Measurements from ENCODE around the gene OSBPL3. TPM values are rescaled to one million over a fixed set of nuclear protein-coding genes. Genes with fewer than 3 reads are reported as not detected.

OSBPL3 gene
- total and polyA plus RNA-seq, 2 experiments from 2014 or later = 21.8 to 25.8 TPM

GRCh38 chr7:24877790-24878311 is 102.1 kb downstream of the OSBPL3 start:
- H3K79me2 ChIP-seq (ENCODE audit: insufficient read depth) = peaks cover 17% of the 10 kb centered on the region; the same call in 1 of the 2 replicates

GRCh38 chr7:24874791-24875190 is 105.2 kb downstream of the OSBPL3 start:
- Histone ChIP-seq H3K27ac (no peak overlapping the region), H3K9me3 (ENCODE audit: low read depth) (no peaks in the 10 kb centered on the region), H3K4me2 (ENCODE audit: unreplicated experiment) (no peak overlapping the region), H3F3A (ENCODE audit: insufficient read depth) (no peaks in the 10 kb centered on the region), H3K9ac (no peak overlapping the region), H3K36me3 (ENCODE audit: low read depth) (no peaks in the 10 kb centered on the region), H3K27me3 (replicated peaks; ENCODE audit: insufficient read depth) (no peaks in the 10 kb centered on the region), H3K9me2 (ENCODE audit: insufficient read depth) (no peaks in the 10 kb centered on the region), H3K4me3 (no peak overlapping the region), H4K20me1 (ENCODE audit: insufficient read depth) (no peaks in the 10 kb centered on the region), H3K4me1 (ENCODE audit: insufficient read depth) (peaks cover 4% of the 10 kb centered on the region; the same call in 1 of the 2 replicates), H3K79me2 (ENCODE audit: insufficient read depth) (0 out of 2 replicates have a peak, but pooled peaks cover 5% of the 10 kb centered on the region), H2AFZ (no peak overlapping the region)
- in situ Hi-C loops (cut with MboI) = no loop called here
- DNase-seq = no peak
- WGBS, 2 experiments (ENCODE audit: low coverage in 1 of 2, low lambda C conversion rate in 2 of 2, missing lambda C conversion rate in 2 of 2) = 92 to 97% methylated on average over 6 of the region's 6 CpGs
- TF ChIP-seq EZH2phosphoT487 (IDR thresholded peaks at IDR 0.05; ENCODE audit: insufficient read depth, low read depth) (no peak), EZH2 (IDR thresholded peaks at IDR 0.05; ENCODE audit: insufficient read depth, poor library complexity, severe bottlenecking) (no peak)

More at GRCh38 chr7:24877790-24878311, 102.1 kb downstream of the OSBPL3 start:
- Histone ChIP-seq H3K4me1 (ENCODE audit: insufficient read depth) (peaks cover 8% of the 10 kb centered on the region), H3F3A (ENCODE audit: insufficient read depth) (peaks cover 16% of the 10 kb centered on the region), H3K36me3 (ENCODE audit: low read depth) (no peaks in the 10 kb centered on the region), H3K9me2 (ENCODE audit: insufficient read depth) (no peaks in the 10 kb centered on the region), H2AFZ (no peak overlapping the region), H3K4me2 (ENCODE audit: unreplicated experiment) (no peak overlapping the region), H4K20me1 (ENCODE audit: insufficient read depth) (no peaks in the 10 kb centered on the region), H3K4me3 (no peak overlapping the region), H3K27ac (no peak overlapping the region), H3K9me3 (ENCODE audit: low read depth) (no peaks in the 10 kb centered on the region), H3K27me3 (replicated peaks; ENCODE audit: insufficient read depth) (no peaks in the 10 kb centered on the region), H3K9ac (no peak overlapping the region)
- peak; percentile 34 for DNase-seq
- in situ Hi-C loops (cut with MboI) = no loop called here
- WGBS, 2 experiments (ENCODE audit: low coverage in 1 of 2, low lambda C conversion rate in 2 of 2, missing lambda C conversion rate in 2 of 2) = 37 to 53% methylated on average over 4 of the region's 4 CpGs
- TF ChIP-seq EZH2 (IDR thresholded peaks at IDR 0.05; ENCODE audit: insufficient read depth, poor library complexity, severe bottlenecking) = no peak
- no peak for TF ChIP-seq EZH2phosphoT487 (IDR thresholded peaks at IDR 0.05; ENCODE audit: insufficient read depth, low read depth)

GRCh38 chr7:24873944-24874343 is 106.0 kb downstream of the OSBPL3 start:
- Histone ChIP-seq H3K27me3 (replicated peaks; ENCODE audit: insufficient read depth) (no peaks in the 10 kb centered on the region), H3K79me2 (ENCODE audit: insufficient read depth) (0 out of 2 replicates have a peak, but pooled peaks cover 5% of the 10 kb centered on the region), H4K20me1 (ENCODE audit: insufficient read depth) (no peaks in the 10 kb centered on the region), H3F3A (ENCODE audit: insufficient read depth) (no peaks in the 10 kb centered on the region), H3K36me3 (ENCODE audit: low read depth) (no peaks in the 10 kb centered on the region), H3K9ac (no peak overlapping the region), H3K27ac (no peak overlapping the region), H2AFZ (no peak overlapping the region), H3K9me2 (ENCODE audit: insufficient read depth) (no peaks in the 10 kb centered on the region), H3K9me3 (ENCODE audit: low read depth) (no peaks in the 10 kb centered on the region), H3K4me3 (no peak overlapping the region), H3K4me1 (ENCODE audit: insufficient read depth) (peaks cover 12% of the 10 kb centered on the region), H3K4me2 (ENCODE audit: unreplicated experiment) (no peak overlapping the region)
- in situ Hi-C loops (cut with MboI) = no loop called here
- no peak for TF ChIP-seq EZH2 (IDR thresholded peaks at IDR 0.05; ENCODE audit: insufficient read depth, poor library complexity, severe bottlenecking)
- no peak for TF ChIP-seq EZH2phosphoT487 (IDR thresholded peaks at IDR 0.05; ENCODE audit: insufficient read depth, low read depth)
- 49 to 52% methylated on average over 4 of the region's 4 CpGs for WGBS, 2 experiments (ENCODE audit: low coverage in 1 of 2, low lambda C conversion rate in 2 of 2, missing lambda C conversion rate in 2 of 2)
- DNase-seq = no peak

GRCh38 chr7:24871770-24872169 is 108.2 kb downstream of the OSBPL3 start:
- H3K4me1 ChIP-seq (ENCODE audit: insufficient read depth) = peaks cover 14% of the 10 kb centered on the region
- no peaks in the 10 kb centered on the region for H3K9me2 ChIP-seq (ENCODE audit: insufficient read depth)
- H4K20me1 ChIP-seq (ENCODE audit: insufficient read depth) = no peaks in the 10 kb centered on the region
- no peaks in the 10 kb centered on the region for H3K9me3 ChIP-seq (ENCODE audit: low read depth)
- TF ChIP-seq EZH2phosphoT487 (IDR thresholded peaks at IDR 0.05; ENCODE audit: insufficient read depth, low read depth) = no peak
- TF ChIP-seq EZH2 (IDR thresholded peaks at IDR 0.05; ENCODE audit: insufficient read depth, poor library complexity, severe bottlenecking) = no peak
- in situ Hi-C loops (cut with MboI) = no loop called here
- H3K36me3 ChIP-seq (ENCODE audit: low read depth) = no peaks in the 10 kb centered on the region
- no peaks in the 10 kb centered on the region for H3K27me3 ChIP-seq (replicated peaks; ENCODE audit: insufficient read depth)
- no peak overlapping the region for H3K9ac ChIP-seq
- no peak overlapping the region for H3K27ac ChIP-seq
- no peak overlapping the region for H2AFZ ChIP-seq
- no peak overlapping the region for H3K4me3 ChIP-seq
- DNase-seq = no peak
- no peak overlapping the region for H3K4me2 ChIP-seq (ENCODE audit: unreplicated experiment)
- H3K79me2 ChIP-seq (ENCODE audit: insufficient read depth) = 0 out of 2 replicates have a peak, but pooled peaks cover 5% of the 10 kb centered on the region
- no peaks in the 10 kb centered on the region for H3F3A ChIP-seq (ENCODE audit: insufficient read depth)

Data from GM23248 (cell line).